IPS-15b (cell line): ENCODE data around the gene SLC24A4.

Experiments used
- H3K27me3 ChIP-seq: one replicate; pipeline ENCODE4 v1.6.1; 2013; ENCODE audit warnings: low read length; ENCODE audit not compliant: control insufficient read depth, insufficient read depth
- H3K36me3 ChIP-seq: one replicate; pipeline ENCODE4 v1.6.1; 2013; ENCODE audit warnings: low read length; ENCODE audit not compliant: control insufficient read depth, insufficient read depth
- H3K4me1 ChIP-seq: one replicate; pipeline ENCODE4 v1.6.1; 2013; ENCODE audit warnings: mild to moderate bottlenecking, low read length; ENCODE audit not compliant: control insufficient read depth, insufficient read depth
- H3K4me3 ChIP-seq: one replicate; pipeline ENCODE4 v1.5.1; 2013; ENCODE audit warnings: low read depth, low read length
- H3K9ac ChIP-seq: one replicate; pipeline ENCODE4 v1.6.1; 2013; ENCODE audit warnings: low read depth, mild to moderate bottlenecking, low read length
- H3K9me3 ChIP-seq: one replicate; pipeline ENCODE4 v1.6.1; 2013; ENCODE audit warnings: mild to moderate bottlenecking, low read length; ENCODE audit not compliant: control insufficient read depth, insufficient read depth

Gene SLC24A4

GRCh38 chr14:92503756-92504491 is 181.0 kb downstream of the SLC24A4 start:
- H3K9me3 ChIP-seq = no peaks in the 10 kb centered on the region
- H3K4me3 ChIP-seq = no peak overlapping the region
- no peaks in the 10 kb centered on the region for H3K36me3 ChIP-seq
- H3K27me3 ChIP-seq = no peaks in the 10 kb centered on the region
- no peaks in the 10 kb centered on the region for H3K4me1 ChIP-seq
- no peak overlapping the region for H3K9ac ChIP-seq

- no peak overlapping the region for H3K4me3 ChIP-seq
- no peak overlapping the region for H3K9ac ChIP-seq
- H3K9me3 ChIP-seq = no peaks in the 10 kb centered on the region
- no peaks in the 10 kb centered on the region for H3K36me3 ChIP-seq
- H3K27me3 ChIP-seq = no peaks in the 10 kb centered on the region
- no peaks in the 10 kb centered on the region for H3K4me1 ChIP-seq
Observed at GRCh38 chr14:92505826-92506225, 182.9 kb downstream of the SLC24A4 start.

- H3K9me3 ChIP-seq = no peaks in the 10 kb centered on the region
- no peaks in the 10 kb centered on the region for H3K36me3 ChIP-seq
- no peaks in the 10 kb centered on the region for H3K27me3 ChIP-seq
- H3K4me3 ChIP-seq = no peak overlapping the region
- H3K9ac ChIP-seq = no peak overlapping the region
- no peaks in the 10 kb centered on the region for H3K4me1 ChIP-seq
Observed at GRCh38 chr14:92506231-92506630, 183.3 kb downstream of the SLC24A4 start.

DNA sequence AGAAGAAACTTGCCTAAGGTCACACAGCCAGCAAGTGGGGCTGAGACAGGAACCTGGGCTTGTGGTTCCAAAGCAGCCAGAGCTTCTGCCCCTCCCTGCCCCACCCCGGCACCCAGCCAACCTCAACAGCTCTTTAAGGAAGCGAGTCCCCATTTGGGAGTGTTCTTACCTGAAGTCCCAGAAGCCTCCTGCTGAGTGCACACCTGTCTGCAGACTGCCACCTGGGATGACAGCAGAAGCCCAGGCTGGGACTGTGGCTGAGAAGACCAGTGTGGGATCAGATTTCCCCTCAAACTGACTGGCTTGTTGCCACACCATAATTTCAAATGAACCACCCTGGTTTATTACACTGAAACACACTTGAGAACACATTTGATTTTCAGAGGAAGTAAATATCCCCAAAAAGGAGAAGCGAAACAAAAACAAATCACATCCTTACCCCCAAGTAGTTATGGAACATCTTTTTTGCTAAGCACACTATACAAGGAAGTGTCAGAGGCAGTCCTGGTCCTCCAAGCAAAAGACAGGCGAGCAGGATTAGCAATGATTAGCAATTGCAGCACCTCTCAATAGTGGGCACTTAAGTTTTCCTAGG is 184.3 kb downstream of the SLC24A4 start:
- Histone ChIP-seq H3K9ac (no peak overlapping the region), H3K36me3 (no peaks in the 10 kb centered on the region), H3K4me1 (no peaks in the 10 kb centered on the region), H3K4me3 (no peak overlapping the region), H3K9me3 (no peaks in the 10 kb centered on the region), H3K27me3 (no peaks in the 10 kb centered on the region)

DNA sequence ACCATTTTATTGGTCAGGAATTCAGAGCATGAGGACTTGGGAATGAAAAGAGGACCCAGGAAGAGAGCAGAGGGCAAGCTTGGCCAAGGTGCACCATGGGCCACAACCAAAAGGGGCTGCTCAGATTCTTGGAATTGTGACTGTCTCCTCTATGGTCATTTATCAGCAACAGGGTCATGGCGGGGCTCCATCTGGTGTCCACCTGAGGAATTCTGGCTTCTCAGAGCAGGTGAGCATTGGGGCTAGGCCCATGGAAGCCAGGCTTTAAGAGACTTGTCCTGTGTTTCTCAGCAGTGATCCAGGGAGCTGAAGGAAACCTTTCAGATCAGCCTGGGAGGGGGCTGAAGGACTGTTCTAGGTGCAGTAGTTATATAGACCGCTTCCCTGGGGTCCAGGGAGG is 188.0 kb downstream of the SLC24A4 start:
- H3K9ac ChIP-seq = no peak overlapping the region
- no peaks in the 10 kb centered on the region for H3K4me1 ChIP-seq
- H3K4me3 ChIP-seq = no peak overlapping the region
- peaks cover 29% of the 10 kb centered on the region for H3K27me3 ChIP-seq
- no peaks in the 10 kb centered on the region for H3K36me3 ChIP-seq
- no peaks in the 10 kb centered on the region for H3K9me3 ChIP-seq

DNA sequence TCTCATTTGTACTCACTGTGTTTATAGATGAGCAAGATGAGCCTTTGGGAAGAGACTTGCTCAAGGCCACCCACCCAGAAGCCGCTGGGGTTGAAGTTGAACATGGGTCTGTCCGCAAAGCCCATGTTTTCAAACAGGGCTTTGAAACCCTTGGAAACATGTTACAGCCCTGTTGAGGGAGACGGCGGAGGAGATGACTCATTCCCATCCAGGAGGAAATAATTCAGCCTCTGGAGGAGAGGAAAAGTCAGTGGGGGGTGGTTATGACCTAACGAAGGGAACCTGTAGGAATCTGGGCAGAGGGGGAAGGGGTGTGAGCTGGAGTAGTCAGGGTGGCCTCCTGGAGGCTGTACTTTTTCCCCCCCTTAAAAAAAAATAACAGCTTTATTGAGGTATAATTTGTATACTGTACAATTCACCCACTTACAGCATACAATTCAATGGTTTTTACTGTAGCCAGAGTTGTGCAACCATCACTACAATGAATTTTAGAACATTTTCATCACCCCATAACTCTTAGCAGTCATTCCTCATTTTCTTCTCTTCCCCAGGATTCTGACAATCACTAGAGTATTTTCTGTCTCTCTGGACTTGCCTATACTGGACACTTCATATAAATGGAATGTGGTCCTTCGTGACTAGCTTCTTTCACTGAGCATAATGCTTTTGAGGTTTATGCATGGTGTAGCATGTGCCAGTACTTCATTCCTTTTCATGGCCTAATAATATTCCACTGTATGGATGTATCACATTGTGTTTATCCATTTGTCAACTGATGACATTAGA is 188.7 kb downstream of the SLC24A4 start:
- peaks cover 33% of the 10 kb centered on the region for H3K27me3 ChIP-seq
- no peak overlapping the region for H3K9ac ChIP-seq
- H3K9me3 ChIP-seq = no peaks in the 10 kb centered on the region
- no peaks in the 10 kb centered on the region for H3K4me1 ChIP-seq
- H3K4me3 ChIP-seq = no peak overlapping the region
- no peaks in the 10 kb centered on the region for H3K36me3 ChIP-seq

DNA sequence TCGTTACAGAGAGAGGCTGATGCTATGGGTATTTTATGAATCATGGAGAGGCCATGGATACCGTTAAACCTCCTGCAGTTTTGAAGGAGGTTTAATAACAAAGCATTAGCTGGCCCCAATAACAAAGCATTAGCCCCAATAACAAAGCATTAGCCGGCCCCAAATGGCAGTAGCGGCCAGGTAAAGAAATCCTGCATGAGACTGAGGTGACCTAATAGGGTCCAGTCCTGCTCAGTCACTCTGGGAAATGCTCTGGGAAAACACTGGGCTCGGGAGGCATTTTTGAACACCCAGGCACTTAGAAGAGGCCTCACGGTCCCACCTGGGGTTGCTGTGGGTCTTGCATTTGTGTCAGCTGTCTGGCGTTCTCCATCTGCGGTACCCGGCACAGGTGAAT is 189.8 kb downstream of the SLC24A4 start:
- Histone ChIP-seq H3K4me1 (no peaks in the 10 kb centered on the region), H3K27me3 (peaks cover 33% of the 10 kb centered on the region), H3K36me3 (no peaks in the 10 kb centered on the region), H3K4me3 (peak overlapping the region; percentile 58), H3K9ac (no peak overlapping the region), H3K9me3 (no peaks in the 10 kb centered on the region)

GRCh38 chr14:92513204-92513965 is 190.4 kb downstream of the SLC24A4 start, which contains the start of gene RIN3:
Gene RIN3 (plus strand): TSS chr14:92513781. CDS start chr14:92513933, 152 bp downstream.
- Histone ChIP-seq H3K4me3 (peak within 1 kb of the TSS; percentile 58), H3K9me3 (no peaks in the 10 kb centered on the region), H3K36me3 (no peaks in the 10 kb centered on the region), H3K9ac (peak within 1 kb of the TSS; percentile 54), H3K4me1 (peaks cover 2% of the 10 kb centered on the region), H3K27me3 (peaks cover 33% of the 10 kb centered on the region)

GRCh38 chr14:92513966-92514843 is 191.2 kb downstream of the SLC24A4 start:
- peaks cover 33% of the 10 kb centered on the region for H3K27me3 ChIP-seq
- H3K4me1 ChIP-seq = peaks cover 2% of the 10 kb centered on the region
- peak overlapping the region; percentile 54 for H3K9ac ChIP-seq
- peak overlapping the region; percentile 58 for H3K4me3 ChIP-seq
- H3K36me3 ChIP-seq = no peaks in the 10 kb centered on the region
- H3K9me3 ChIP-seq = no peaks in the 10 kb centered on the region

DNA sequence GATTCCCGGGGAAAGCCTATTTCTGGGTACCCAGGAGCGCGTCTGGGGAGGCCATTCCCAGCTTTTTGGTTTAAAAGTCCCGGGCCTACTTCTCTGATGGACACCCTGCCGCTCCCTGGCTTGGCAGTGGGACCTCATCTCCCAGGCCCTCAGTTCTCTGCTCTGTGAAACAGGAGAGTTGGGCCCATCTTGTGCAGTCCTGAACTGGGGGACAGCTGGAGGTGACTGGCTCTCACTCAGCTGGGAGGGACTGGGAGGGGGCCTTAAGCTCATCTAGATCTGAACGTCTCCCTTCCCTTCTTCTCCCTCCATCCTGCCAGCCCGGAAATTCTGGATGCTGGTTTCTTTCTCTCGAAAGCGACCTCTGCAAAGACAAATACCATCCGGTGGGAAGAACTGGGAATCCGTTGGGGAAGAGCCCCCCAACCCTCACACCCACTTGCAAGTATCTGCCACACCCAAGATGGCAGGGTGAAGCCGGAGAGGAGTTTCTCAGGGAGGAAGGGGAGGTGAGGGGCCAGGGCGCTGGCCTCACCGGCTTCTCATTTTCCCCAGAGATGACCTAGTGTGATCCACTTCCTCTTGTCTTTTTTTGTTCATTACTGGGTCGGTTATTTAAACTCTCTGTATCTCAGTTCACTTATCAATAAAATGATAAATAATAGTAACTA is 192.0 kb downstream of the SLC24A4 start:
- Histone ChIP-seq H3K4me1 (peaks cover 2% of the 10 kb centered on the region), H3K36me3 (no peaks in the 10 kb centered on the region), H3K9me3 (no peaks in the 10 kb centered on the region), H3K4me3 (peak overlapping the region; percentile 58), H3K9ac (no peak overlapping the region), H3K27me3 (peaks cover 33% of the 10 kb centered on the region)
